ENCODE measurements around the gene CTBP2.
"Not testable (repeated sequence)": the region's sequence is repeated elsewhere in the genome, so short reads cannot be mapped to it uniquely, and the experiment has no call there.

CTBP2 gene

GRCh38 chr10:125179107-125179506 is 18.7 kb upstream of the CTBP2 start:
- DNase-seq, result not testable (repeated sequence)

GRCh38 chr10:125177641-125178640 is 17.6 kb upstream of the CTBP2 start:
- DNase-seq, result no peak

GRCh38 chr10:125175807-125176206 is 15.4 kb upstream of the CTBP2 start:
- DNase-seq, result no peak

GRCh38 chr10:125174360-125174759 is 14.0 kb upstream of the CTBP2 start:
- no peak for DNase-seq

- no peak for DNase-seq
Observed at GRCh38 chr10:125172694-125173093, 12.3 kb upstream of the CTBP2 start.

- DNase-seq, result no peak
Observed at GRCh38 chr10:125171402-125172306, 11.3 kb upstream of the CTBP2 start.

- no peak for DNase-seq
Observed at GRCh38 chr10:125169915-125170314, 9.6 kb upstream of the CTBP2 start.

- no peak for DNase-seq
Observed at GRCh38 chr10:125169279-125169678, 8.9 kb upstream of the CTBP2 start.

GRCh38 chr10:125166658-125167057 is 6.3 kb upstream of the CTBP2 start:
- no peak for DNase-seq

- DNase-seq, result no peak
Observed at GRCh38 chr10:125165584-125166573, 5.5 kb upstream of the CTBP2 start.

GRCh38 chr10:125164421-125164820 is 4.1 kb upstream of the CTBP2 start:
- no peak for DNase-seq

- DNase-seq, result no peak
Observed at GRCh38 chr10:125163803-125164202, 3.4 kb upstream of the CTBP2 start.

- DNase-seq, result not testable (repeated sequence)
Observed at GRCh38 chr10:125163312-125163711, 2.9 kb upstream of the CTBP2 start.

- peak; percentile 50 for DNase-seq
Observed at GRCh38 chr10:125162120-125162931, 2.0 kb upstream of the CTBP2 start.

GRCh38 chr10:125161707-125162119 is 1.4 kb upstream of the CTBP2 start:
- no peak for DNase-seq

- peak; percentile 83 for DNase-seq
Observed at GRCh38 chr10:125160856-125161706, 718 bp upstream of the CTBP2 start.

GRCh38 chr10:125159486-125159931 is 854 bp downstream of the CTBP2 start:
- no peak for DNase-seq

GRCh38 chr10:125158601-125159485 is 1.5 kb downstream of the CTBP2 start:
- no peak for DNase-seq

- DNase-seq, result no peak
Observed at GRCh38 chr10:125158275-125158600, 2.1 kb downstream of the CTBP2 start.
